ENCODE measurements around the gene PPL.
"Not testable (repeated sequence)": the region's sequence is repeated elsewhere in the genome, so short reads cannot be mapped to it uniquely, and the experiment has no call there.

Gene PPL

GRCh38 chr16:4933871-4934395 is 3.0 kb downstream of the PPL start:
- no peak for ATAC-seq (ENCODE audit: insufficient read depth, low read depth)
- Histone ChIP-seq H3K79me2 (ENCODE audit: insufficient read depth, low read length) (no peaks in the 10 kb centered on the region), H3K27me3 (ENCODE audit: insufficient read depth, low read length, poor library complexity) (peaks cover 2% of the 10 kb centered on the region), H2AFZ (ENCODE audit: low read depth, low read length) (no peak overlapping the region), H3K27ac (ENCODE audit: low read length) (no peak overlapping the region), H3K4me3 (ENCODE audit: low read depth in 1 of 2, low read length in 2 of 2) (no peak overlapping the region), H3K36me3 (ENCODE audit: insufficient read depth, low read length) (no peaks in the 10 kb centered on the region), H4K20me1 (ENCODE audit: insufficient read depth, low read length) (0 out of 2 replicates have a peak, but pooled peaks cover 3% of the 10 kb centered on the region), H3K9ac (ENCODE audit: low read depth, low read length) (no peak overlapping the region), H3K4me2 (ENCODE audit: insufficient read depth, low read length) (no peak overlapping the region), H3K4me1 (ENCODE audit: insufficient read depth, low read length) (no peaks in the 10 kb centered on the region), H3K9me3 (ENCODE audit: insufficient read depth, low read length, severe bottlenecking) (no peaks in the 10 kb centered on the region)
- DNase-seq = no peak
- TF ChIP-seq EZH2 (IDR thresholded peaks at IDR 0.05; ENCODE audit: borderline replicate concordance, low read depth, low read length, severe bottlenecking) = no peak
- TF ChIP-seq, protein P1, sequence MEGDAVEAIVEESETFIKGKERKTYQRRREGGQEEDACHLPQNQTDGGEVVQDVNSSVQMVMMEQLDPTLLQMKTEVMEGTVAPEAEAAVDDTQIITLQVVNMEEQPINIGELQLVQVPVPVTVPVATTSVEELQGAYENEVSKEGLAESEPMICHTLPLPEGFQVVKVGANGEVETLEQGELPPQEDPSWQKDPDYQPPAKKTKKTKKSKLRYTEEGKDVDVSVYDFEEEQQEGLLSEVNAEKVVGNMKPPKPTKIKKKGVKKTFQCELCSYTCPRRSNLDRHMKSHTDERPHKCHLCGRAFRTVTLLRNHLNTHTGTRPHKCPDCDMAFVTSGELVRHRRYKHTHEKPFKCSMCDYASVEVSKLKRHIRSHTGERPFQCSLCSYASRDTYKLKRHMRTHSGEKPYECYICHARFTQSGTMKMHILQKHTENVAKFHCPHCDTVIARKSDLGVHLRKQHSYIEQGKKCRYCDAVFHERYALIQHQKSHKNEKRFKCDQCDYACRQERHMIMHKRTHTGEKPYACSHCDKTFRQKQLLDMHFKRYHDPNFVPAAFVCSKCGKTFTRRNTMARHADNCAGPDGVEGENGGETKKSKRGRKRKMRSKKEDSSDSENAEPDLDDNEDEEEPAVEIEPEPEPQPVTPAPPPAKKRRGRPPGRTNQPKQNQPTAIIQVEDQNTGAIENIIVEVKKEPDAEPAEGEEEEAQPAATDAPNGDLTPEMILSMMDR (IDR thresholded peaks at IDR 0.05; ENCODE audit: borderline replicate concordance, extremely low read depth, low read length, poor library complexity, severe bottlenecking) = no peak

DNA sequence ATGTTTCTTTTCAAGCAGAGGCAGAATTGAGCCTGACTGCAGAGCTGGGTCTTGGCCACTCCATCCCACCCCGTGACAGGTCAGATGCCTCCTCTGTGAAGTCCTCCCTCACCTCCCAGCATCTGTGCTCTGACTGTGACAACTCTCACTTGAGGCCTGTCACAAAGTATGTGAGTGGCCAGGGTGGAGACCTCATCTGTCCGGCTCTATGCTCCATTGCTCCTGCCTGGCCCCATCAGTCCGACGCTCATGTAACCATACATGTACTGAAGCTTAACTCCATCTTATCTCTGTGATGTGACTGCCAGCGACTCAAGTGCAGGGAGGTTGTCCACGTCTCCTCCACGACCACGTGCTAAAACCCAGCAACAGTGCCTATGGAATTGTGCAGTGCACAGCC is 3.5 kb downstream of the PPL start:
- H3K4me1 ChIP-seq (ENCODE audit: insufficient read depth, low read length) = no peaks in the 10 kb centered on the region
- peaks cover 2% of the 10 kb centered on the region for H3K27me3 ChIP-seq (ENCODE audit: insufficient read depth, low read length, poor library complexity)
- H4K20me1 ChIP-seq (ENCODE audit: insufficient read depth, low read length) = 0 out of 2 replicates have a peak, but pooled peaks cover 3% of the 10 kb centered on the region
- ATAC-seq (ENCODE audit: insufficient read depth, low read depth) = no peak
- H3K9ac ChIP-seq (ENCODE audit: low read depth, low read length) = no peak overlapping the region
- no peak for TF ChIP-seq EZH2 (IDR thresholded peaks at IDR 0.05; ENCODE audit: borderline replicate concordance, low read depth, low read length, severe bottlenecking)
- TF ChIP-seq, protein P1 (IDR thresholded peaks at IDR 0.05; ENCODE audit: borderline replicate concordance, extremely low read depth, low read length, poor library complexity, severe bottlenecking) = no peak
- H2AFZ ChIP-seq (ENCODE audit: low read depth, low read length) = no peak overlapping the region
- H3K36me3 ChIP-seq (ENCODE audit: insufficient read depth, low read length) = no peaks in the 10 kb centered on the region
- no peak overlapping the region for H3K4me2 ChIP-seq (ENCODE audit: insufficient read depth, low read length)
- H3K4me3 ChIP-seq (ENCODE audit: low read depth in 1 of 2, low read length in 2 of 2) = no peak overlapping the region
- H3K27ac ChIP-seq (ENCODE audit: low read length) = no peak overlapping the region
- no peak for DNase-seq
- H3K9me3 ChIP-seq (ENCODE audit: insufficient read depth, low read length, severe bottlenecking) = no peaks in the 10 kb centered on the region
- no peaks in the 10 kb centered on the region for H3K79me2 ChIP-seq (ENCODE audit: insufficient read depth, low read length)

DNA sequence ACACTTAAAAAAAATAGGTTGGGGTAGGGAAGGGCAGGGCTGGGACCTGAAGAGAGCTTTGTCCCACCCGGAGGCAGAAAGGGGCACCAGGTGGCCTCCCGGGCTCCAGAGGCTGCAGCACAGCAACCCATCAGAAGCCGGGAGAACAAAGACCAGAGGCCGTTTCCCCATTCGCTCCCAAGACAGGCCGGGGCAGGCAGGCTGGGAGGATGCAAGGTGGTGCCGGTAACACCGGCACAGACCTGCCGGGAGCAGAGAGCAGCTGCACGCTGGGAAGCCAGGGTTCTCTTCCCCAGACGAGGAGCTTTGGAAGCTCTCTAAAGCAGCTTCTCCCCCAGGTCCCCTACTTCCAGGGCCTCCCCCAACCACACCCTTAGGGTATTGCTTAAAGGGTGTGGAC is 5.6 kb downstream of the PPL start:
- Histone ChIP-seq H2AFZ (ENCODE audit: low read depth, low read length) (no peak overlapping the region), H3K27me3 (ENCODE audit: insufficient read depth, low read length, poor library complexity) (peaks cover 2% of the 10 kb centered on the region), H3K4me1 (ENCODE audit: insufficient read depth, low read length) (no peaks in the 10 kb centered on the region), H3K79me2 (ENCODE audit: insufficient read depth, low read length) (no peaks in the 10 kb centered on the region), H4K20me1 (ENCODE audit: insufficient read depth, low read length) (0 out of 2 replicates have a peak, but pooled peaks cover 3% of the 10 kb centered on the region), H3K36me3 (ENCODE audit: insufficient read depth, low read length) (no peaks in the 10 kb centered on the region), H3K9ac (ENCODE audit: low read depth, low read length) (no peak overlapping the region), H3K27ac (ENCODE audit: low read length) (no peak overlapping the region), H3K4me3 (ENCODE audit: low read depth in 1 of 2, low read length in 2 of 2) (no peak overlapping the region), H3K4me2 (ENCODE audit: insufficient read depth, low read length) (no peak overlapping the region), H3K9me3 (ENCODE audit: insufficient read depth, low read length, severe bottlenecking) (peaks cover 11% of the 10 kb centered on the region)
- TF ChIP-seq, protein P1 (IDR thresholded peaks at IDR 0.05; ENCODE audit: borderline replicate concordance, extremely low read depth, low read length, poor library complexity, severe bottlenecking) = no peak
- TF ChIP-seq EZH2 (IDR thresholded peaks at IDR 0.05; ENCODE audit: borderline replicate concordance, low read depth, low read length, severe bottlenecking) = no peak
- DNase-seq (no peak), ATAC-seq (ENCODE audit: insufficient read depth, low read depth) (no peak)

DNA sequence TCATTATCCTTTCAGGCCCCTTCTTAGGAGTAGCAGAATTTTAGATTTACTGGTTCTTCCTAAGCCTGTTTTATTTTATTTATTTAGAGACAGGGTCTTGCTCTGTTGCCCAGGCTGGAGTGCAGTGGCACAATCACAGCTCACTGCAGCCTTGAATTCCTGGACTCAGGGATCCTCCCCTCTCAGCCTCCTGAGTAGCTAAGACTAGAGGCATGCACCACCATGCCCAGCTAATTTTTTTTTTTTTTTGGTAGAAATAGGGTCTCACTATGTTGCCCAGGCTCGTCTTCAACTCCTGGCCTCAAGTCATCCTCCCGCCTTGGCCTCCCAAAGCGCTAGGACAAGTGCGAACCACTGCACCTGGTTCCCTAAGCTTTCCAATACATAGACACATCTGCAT is 7.3 kb downstream of the PPL start:
- H4K20me1 ChIP-seq (ENCODE audit: insufficient read depth, low read length); H3K4me2 ChIP-seq (ENCODE audit: insufficient read depth, low read length); H3K27ac ChIP-seq (ENCODE audit: low read length); H3K79me2 ChIP-seq (ENCODE audit: insufficient read depth, low read length); H2AFZ ChIP-seq (ENCODE audit: low read depth, low read length); H3K36me3 ChIP-seq (ENCODE audit: insufficient read depth, low read length); H3K4me3 ChIP-seq (ENCODE audit: low read depth in 1 of 2, low read length in 2 of 2); H3K4me1 ChIP-seq (ENCODE audit: insufficient read depth, low read length); ATAC-seq (ENCODE audit: insufficient read depth, low read depth); H3K9ac ChIP-seq (ENCODE audit: low read depth, low read length); H3K27me3 ChIP-seq (ENCODE audit: insufficient read depth, low read length, poor library complexity); DNase-seq: not testable (repeated sequence)
- H3K9me3 ChIP-seq (ENCODE audit: insufficient read depth, low read length, severe bottlenecking) = peaks cover 11% of the 10 kb centered on the region

All from DND-41 (cell line).